Spleen (tissue), 7 donors: ENCODE data around the gene PDCD1LG2.

Experiments used
- POLR2A ChIP-seq, 3 donors: fragments of 450-650 bp; IDR thresholded peaks; one replicate each; pipeline ENCODE4 v1.5.1; 2017; ENCODE audit warnings: antibody characterized with exemption in 3 of 3, mild to moderate bottlenecking in 1 of 3
- TF ChIP-seq, protein P1 (sequence below), 11 experiments: fragments of 200-600 bp in 7 of 11; fragments of 450-650 bp in 4 of 11; sonication (generic) in 4 of 11; IDR thresholded peaks in 8 of 11; conservative IDR thresholded peaks in 3 of 11; 1 replicate in 7 of 11; 2 replicates in 4 of 11; pipeline versions ENCODE4 v1.4.0 to v1.8.0; 2016 to 2021; ENCODE audit warnings: antibody characterized with exemption in 11 of 11, inconsistent platforms in 4 of 11, mild to moderate bottlenecking in 1 of 11
- donor health status: DM: no; HTN: no; CAD: no; lungs with moderate emphysema.
- donor health status: DM: no; HTN: no; CAD: no.
- donor health status: DM: no; HTN: no; CAD: no.

DNA sequence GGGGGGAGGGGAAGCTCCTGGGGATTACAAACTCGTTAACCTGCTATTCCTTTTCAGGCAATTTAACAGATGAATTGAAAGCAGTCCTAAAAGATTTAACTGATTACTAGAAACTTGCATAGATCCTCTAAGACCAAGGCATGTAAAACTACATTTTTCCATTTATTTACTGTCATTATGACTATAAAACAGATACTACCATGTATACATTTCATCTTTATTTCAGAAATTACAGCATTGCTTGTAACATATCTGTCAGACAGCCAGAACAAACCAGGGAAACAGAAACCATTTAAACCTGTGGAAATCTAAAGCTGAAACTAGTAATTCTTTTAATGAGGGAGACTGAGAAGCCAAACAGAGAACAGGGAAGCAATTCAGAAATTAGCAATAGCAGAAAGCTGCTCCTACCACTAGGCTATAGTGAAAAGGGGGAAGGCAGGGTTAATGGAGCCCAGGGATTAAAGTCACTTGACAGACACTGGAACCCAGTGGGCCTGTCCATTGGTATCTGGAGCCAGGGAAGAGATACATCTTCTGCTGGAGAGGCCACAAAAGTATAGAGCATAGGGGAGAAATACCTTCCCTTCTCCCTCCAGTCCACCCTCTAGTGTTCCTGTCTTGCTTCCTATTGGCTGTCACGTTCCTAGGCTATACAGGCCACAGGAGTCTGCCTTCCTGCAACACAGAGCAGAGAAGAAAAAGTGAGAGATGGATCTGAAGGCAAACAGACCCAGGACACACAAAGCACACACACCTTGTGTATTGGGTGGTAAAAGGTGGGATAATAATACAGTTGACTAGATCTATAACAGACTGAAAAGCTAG lies 33.8 kb downstream of the PDCD1LG2 start:
- TF ChIP-seq, protein P1, sequence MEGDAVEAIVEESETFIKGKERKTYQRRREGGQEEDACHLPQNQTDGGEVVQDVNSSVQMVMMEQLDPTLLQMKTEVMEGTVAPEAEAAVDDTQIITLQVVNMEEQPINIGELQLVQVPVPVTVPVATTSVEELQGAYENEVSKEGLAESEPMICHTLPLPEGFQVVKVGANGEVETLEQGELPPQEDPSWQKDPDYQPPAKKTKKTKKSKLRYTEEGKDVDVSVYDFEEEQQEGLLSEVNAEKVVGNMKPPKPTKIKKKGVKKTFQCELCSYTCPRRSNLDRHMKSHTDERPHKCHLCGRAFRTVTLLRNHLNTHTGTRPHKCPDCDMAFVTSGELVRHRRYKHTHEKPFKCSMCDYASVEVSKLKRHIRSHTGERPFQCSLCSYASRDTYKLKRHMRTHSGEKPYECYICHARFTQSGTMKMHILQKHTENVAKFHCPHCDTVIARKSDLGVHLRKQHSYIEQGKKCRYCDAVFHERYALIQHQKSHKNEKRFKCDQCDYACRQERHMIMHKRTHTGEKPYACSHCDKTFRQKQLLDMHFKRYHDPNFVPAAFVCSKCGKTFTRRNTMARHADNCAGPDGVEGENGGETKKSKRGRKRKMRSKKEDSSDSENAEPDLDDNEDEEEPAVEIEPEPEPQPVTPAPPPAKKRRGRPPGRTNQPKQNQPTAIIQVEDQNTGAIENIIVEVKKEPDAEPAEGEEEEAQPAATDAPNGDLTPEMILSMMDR (IDR thresholded peaks at IDR 0.05 in 8 of 11, conservative IDR thresholded peaks at IDR 0.05 in 3 of 11): no peak
- no peak for TF ChIP-seq POLR2A (IDR thresholded peaks at IDR 0.05)
